Measurements from ENCODE around the gene TFAP2A. TPM values are rescaled to one million over a fixed set of nuclear protein-coding genes. Genes with fewer than 3 reads are reported as not detected.

Gene TFAP2A
- total RNA-seq, 1 experiment from 2014 or later: 14.8 TPM

Other genes starting within 250 kb of the TFAP2A start
- gene GCNT2, start 106.3 kb upstream of the TFAP2A start, total RNA-seq (2014; rRNA removed; shearing (Covaris generic); ENCODE audit: low replicate concordance): 5.6 and 6.4 TPM in 2 replicates